HepG2 (cell line): ENCODE data around the gene CGB8. TPM values are rescaled to one million over a fixed set of nuclear protein-coding genes. Genes with fewer than 3 reads are reported as not detected.

Experiments used
- ATAC-seq: fragments of 200-7000 bp; cut with Tn5 transposase; 3 replicates; pipeline ENCODE4 v1.9.1; 2020; ENCODE audit warnings: mild to moderate bottlenecking, moderate library complexity
- BruUV-seq: library from RNA; stranded (reverse); fragments of 400-500 nt; replicated peaks from 2 replicates; lab custom pipeline; 2021; lab: Mats Ljungman, UMichigan
- CTCF ChIA-PET: fragments of 300-600 bp; formaldehyde crosslinking; extraction: SDS; loops from one replicate; lab custom pipeline; 2021; ENCODE audit warnings: low total read pairs, inconsistent platforms, low intra/inter-chr PET ratio; lab: Yijun Ruan, JAX
- POLR2A ChIA-PET: fragments of 350-600 bp; sonication (Branson Sonifier 250); formaldehyde crosslinking; loops from one replicate; lab custom pipeline; 2020; ENCODE audit warnings: antibody characterized with exemption, inconsistent platforms; lab: Yijun Ruan, JAX
- DNase-seq: peaks from one replicate; pipeline ENCODE4 v3.0.0-alpha.2; 2015; ENCODE audit warnings: low spot score
- FAIRE-seq: peaks from 3 replicates; lab custom pipeline; 2011; peaks lifted over from hg19 to GRCh38; lab: Jason Lieb, UNC
- H2AFZ ChIP-seq: one replicate; pipeline ENCODE4 v1.6.1; 2011; ENCODE audit warnings: low read length, inconsistent platforms
- H3K27ac ChIP-seq: fragments of 300-600 bp; 3 replicates; pipeline ENCODE4 v1.8.0; 2011; ENCODE audit warnings: mixed run types, mild to moderate bottlenecking, mixed read lengths, low read length, inconsistent platforms; ENCODE audit not compliant: insufficient read depth; ENCODE audit errors: extremely low read length
- H3K27me3 ChIP-seq, 2 experiments: fragments of 200-600 bp in 1 of 2; 2 replicates in 1 of 2; 3 replicates in 1 of 2; pipeline versions ENCODE4 v1.6.0 to v1.8.0; 2011; ENCODE audit warnings: low read length in 2 of 2, mild to moderate bottlenecking in 2 of 2, moderate library complexity in 2 of 2, inconsistent platforms in 1 of 2; ENCODE audit not compliant: insufficient read depth in 2 of 2, control insufficient read depth in 1 of 2
- H3K36me3 ChIP-seq, 2 experiments: fragments of 200-600 bp in 1 of 2; replicated peaks in 1 of 2; 2 replicates in 1 of 2; 3 replicates in 1 of 2; pipeline versions ENCODE4 v1.5.1 to v1.8.0; 2011; ENCODE audit warnings: low read length in 2 of 2, inconsistent platforms in 1 of 2; ENCODE audit not compliant: insufficient read depth in 2 of 2, control insufficient read depth in 1 of 2
- H3K4me1 ChIP-seq: 2 replicates; pipeline ENCODE4 v1.5.1; 2012; ENCODE audit warnings: low read length, inconsistent platforms; ENCODE audit not compliant: insufficient read depth
- H3K4me2 ChIP-seq: 2 replicates; pipeline ENCODE4 v1.6.0; 2011; ENCODE audit warnings: low read depth, low read length, inconsistent platforms
- H3K4me3 ChIP-seq, 3 experiments: fragments of 200-600 bp in 1 of 3; sonication (generic), shearing (Covaris generic) in 1 of 3; replicated peaks in 1 of 3; 2 replicates each; pipeline ENCODE4 v1.5.1; 2011 to 2016; ENCODE audit warnings: low read length in 3 of 3, inconsistent platforms in 2 of 3, low read depth in 2 of 3, mild to moderate bottlenecking in 2 of 3, control low read depth in 1 of 3, mixed read lengths in 1 of 3; ENCODE audit not compliant: insufficient read depth in 1 of 3
- H3K79me2 ChIP-seq: one replicate; pipeline ENCODE4 v1.6.1; 2011; ENCODE audit warnings: low read length, inconsistent platforms; ENCODE audit not compliant: insufficient read depth
- H3K9ac ChIP-seq: 2 replicates; pipeline ENCODE4 v1.6.0; 2011; ENCODE audit warnings: mild to moderate bottlenecking, low read depth, low read length, inconsistent platforms; ENCODE audit not compliant: insufficient read depth
- H3K9me3 ChIP-seq: 2 replicates; pipeline ENCODE4 v1.5.1; 2012; ENCODE audit warnings: mild to moderate bottlenecking, low read length
- H4K20me1 ChIP-seq: 2 replicates; pipeline ENCODE4 v1.6.0; 2011; ENCODE audit warnings: inconsistent platforms, mild to moderate bottlenecking, low read length, moderate library complexity; ENCODE audit not compliant: insufficient read depth
- ASH2L ChIP-seq: fragments of 300-600, 200-600 bp; sonication (generic); IDR thresholded peaks from 2 replicates; pipeline ENCODE4 v1.7.0; 2017; ENCODE audit warnings: low read depth, mild to moderate bottlenecking, moderate library complexity, mixed read lengths, low read length; ENCODE audit not compliant: insufficient read length
- GABPA ChIP-seq, 2 experiments: IDR thresholded peaks; 2 replicates each; pipeline ENCODE4 v1.6.1; 2011 to 2016; ENCODE audit warnings: low read depth in 2 of 2, low read length in 1 of 2, missing biosample characterization in 1 of 2, missing genetic modification characterization in 1 of 2
- HNRNPK ChIP-seq: fragments of 200-400 bp; formaldehyde crosslinking; IDR thresholded peaks from 2 replicates; pipeline ENCODE4 v1.6.1; 2018; ENCODE audit warnings: low read length, low read depth, moderate library complexity, mild to moderate bottlenecking; ENCODE audit not compliant: poor library complexity, severe bottlenecking
- KLF6 ChIP-seq: IDR thresholded peaks from 2 replicates; pipeline ENCODE4 v1.8.0; 2016; ENCODE audit warnings: missing biosample characterization, missing genetic modification reagents
- SP4 ChIP-seq: sonication (generic); formaldehyde crosslinking; IDR thresholded peaks from 2 replicates; pipeline ENCODE4 v1.8.1; 2023; ENCODE audit warnings: mild to moderate bottlenecking, missing genetic modification reagents
- ZNF333 ChIP-seq: sonication (generic); formaldehyde crosslinking; IDR thresholded peaks from 2 replicates; pipeline ENCODE4 v1.4.0; 2020; ENCODE audit warnings: mild to moderate bottlenecking, missing genetic modification reagents, borderline replicate concordance
- ZNF33A ChIP-seq: sonication (generic); formaldehyde crosslinking; IDR thresholded peaks from 2 replicates; pipeline ENCODE4 v1.5.1; 2020; ENCODE audit warnings: missing genetic modification reagents, mild to moderate bottlenecking, moderate library complexity, borderline replicate concordance
- ZNF670 ChIP-seq: sonication (generic); formaldehyde crosslinking; IDR thresholded peaks from 2 replicates; pipeline ENCODE4 v1.8.0; 2022; ENCODE audit warnings: mild to moderate bottlenecking, missing genetic modification reagents, borderline replicate concordance
- ZNF746 ChIP-seq: sonication (generic); formaldehyde crosslinking; IDR thresholded peaks from 2 replicates; pipeline ENCODE4 v1.8.0; 2022; ENCODE audit warnings: mild to moderate bottlenecking, missing genetic modification reagents
- WGBS: methylation state at CpG from one replicate; pipeline ENCODE4 v1.1.6; 2017; ENCODE audit warnings: low lambda C conversion rate; 5-methylcytosine and 5-hydroxymethylcytosine counted together
- in situ Hi-C: cut with HindIII; loops from 2 replicates; pipeline ENCODE4 v1.10.0; 2017; ENCODE audit warnings: low pct_unique_long_range_greater_than_20kb; ENCODE audit not compliant: extremely low pct_ligation_motif_present
- intact Hi-C: fragments of 100-400 bp; cut with micrococcal nuclease; formaldehyde crosslinking; loops from one replicate; pipeline ENCODE4 v1.10.0; 2022; ENCODE audit not compliant: unreplicated experiment
- polyA plus RNA-seq, 8 experiments: library from polyadenylated mRNA; depleted of rRNA in 3 of 8; stranded (reverse) in 7 of 8; unstranded in 1 of 8; fragments of >200 nt; fragmentation: Illumina TruSeq in 4 of 8; extraction: Trizol in 4 of 8; gene quantifications; 2 replicates each; pipeline versions ENCODE4 v1.2.1 to v1.2.3, GENCODE V29; 2011 to 2016; ENCODE audit warnings: low read depth in 4 of 8, missing spikeins in 1 of 8, mixed read lengths in 1 of 8; ENCODE audit not compliant: insufficient read depth in 1 of 8
- total RNA-seq, 5 experiments: library from RNA; depleted of rRNA; stranded (reverse); fragments of >200 nt; fragmentation: Illumina TruSeq; extraction: Trizol; gene quantifications; 2 replicates each; pipeline ENCODE4 v1.2.3, GENCODE V29; 2016; ENCODE audit warnings: low read depth in 1 of 5
- TF ChIP-seq, protein P1 (sequence below): sonication (generic); formaldehyde crosslinking; IDR thresholded peaks from 2 replicates; pipeline ENCODE4 v1.8.0; 2022; ENCODE audit warnings: mild to moderate bottlenecking, missing genetic modification reagents, moderate library complexity
- TF ChIP-seq, protein P2 (sequence below): sonication (generic); formaldehyde crosslinking; IDR thresholded peaks from 2 replicates; pipeline ENCODE4 v1.8.1; 2023; ENCODE audit warnings: mild to moderate bottlenecking, missing genetic modification reagents
- TF ChIP-seq, protein P3 (sequence below): sonication (generic); formaldehyde crosslinking; IDR thresholded peaks from 2 replicates; pipeline ENCODE4 v1.4.0; 2020; ENCODE audit warnings: mild to moderate bottlenecking, missing genetic modification reagents, borderline replicate concordance
- TF ChIP-seq, protein P4 (sequence below): sonication (generic); formaldehyde crosslinking; IDR thresholded peaks from 2 replicates; pipeline ENCODE4 v1.4.0; 2020; ENCODE audit warnings: missing genetic modification reagents, borderline replicate concordance

CGB8 gene
- total and polyA plus RNA-seq, 2 of the 13 experiments (the other 11 are each of a cell fraction or from before 2014, with no cell fraction given), result not detected

DNA sequence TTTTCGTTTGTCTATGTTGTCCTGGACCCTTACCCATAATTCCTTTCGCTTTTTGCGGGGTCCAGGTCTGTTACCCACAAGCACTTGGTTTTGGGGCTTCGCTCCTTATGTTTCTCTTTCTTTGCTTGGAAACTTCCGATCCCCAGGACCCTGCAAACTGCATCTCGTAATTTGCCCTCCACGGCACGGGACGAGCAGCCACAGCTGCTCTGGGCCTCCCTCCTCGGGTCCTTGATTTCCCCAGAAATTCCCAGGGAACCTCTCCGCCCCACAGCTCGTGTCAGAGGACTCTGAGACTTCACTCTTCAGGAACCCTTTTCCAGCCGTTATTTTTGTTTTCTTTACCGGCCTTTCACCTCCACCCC lies 36.9 kb upstream of the CGB8 start (continued):
- no peak for TF ChIP-seq ZNF33A (CRISPR knock-in tag)
- no peak for TF ChIP-seq ZNF333 (CRISPR knock-in tag)
- TF ChIP-seq, protein P1, sequence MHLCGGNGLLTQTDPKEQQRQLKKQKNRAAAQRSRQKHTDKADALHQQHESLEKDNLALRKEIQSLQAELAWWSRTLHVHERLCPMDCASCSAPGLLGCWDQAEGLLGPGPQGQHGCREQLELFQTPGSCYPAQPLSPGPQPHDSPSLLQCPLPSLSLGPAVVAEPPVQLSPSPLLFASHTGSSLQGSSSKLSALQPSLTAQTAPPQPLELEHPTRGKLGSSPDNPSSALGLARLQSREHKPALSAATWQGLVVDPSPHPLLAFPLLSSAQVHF (CRISPR knock-in tag), result 0 out of 2 replicates have a peak, but pooled peaks have one; percentile 5
- TF ChIP-seq, protein P2, sequence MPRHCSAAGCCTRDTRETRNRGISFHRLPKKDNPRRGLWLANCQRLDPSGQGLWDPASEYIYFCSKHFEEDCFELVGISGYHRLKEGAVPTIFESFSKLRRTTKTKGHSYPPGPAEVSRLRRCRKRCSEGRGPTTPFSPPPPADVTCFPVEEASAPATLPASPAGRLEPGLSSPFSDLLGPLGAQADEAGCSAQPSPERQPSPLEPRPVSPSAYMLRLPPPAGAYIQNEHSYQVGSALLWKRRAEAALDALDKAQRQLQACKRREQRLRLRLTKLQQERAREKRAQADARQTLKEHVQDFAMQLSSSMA, result no peak
- TF ChIP-seq, protein P3, sequence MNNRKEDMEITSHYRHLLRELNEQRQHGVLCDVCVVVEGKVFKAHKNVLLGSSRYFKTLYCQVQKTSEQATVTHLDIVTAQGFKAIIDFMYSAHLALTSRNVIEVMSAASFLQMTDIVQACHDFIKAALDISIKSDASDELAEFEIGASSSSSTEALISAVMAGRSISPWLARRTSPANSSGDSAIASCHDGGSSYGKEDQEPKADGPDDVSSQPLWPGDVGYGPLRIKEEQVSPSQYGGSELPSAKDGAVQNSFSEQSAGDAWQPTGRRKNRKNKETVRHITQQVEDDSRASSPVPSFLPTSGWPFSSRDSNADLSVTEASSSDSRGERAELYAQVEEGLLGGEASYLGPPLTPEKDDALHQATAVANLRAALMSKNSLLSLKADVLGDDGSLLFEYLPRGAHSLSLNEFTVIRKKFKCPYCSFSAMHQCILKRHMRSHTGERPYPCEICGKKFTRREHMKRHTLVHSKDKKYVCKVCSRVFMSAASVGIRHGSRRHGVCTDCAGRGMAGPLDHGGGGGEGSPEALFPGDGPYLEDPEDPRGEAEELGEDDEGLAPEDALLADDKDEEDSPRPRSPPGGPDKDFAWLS (CRISPR knock-in tag), result no peak

DNA sequence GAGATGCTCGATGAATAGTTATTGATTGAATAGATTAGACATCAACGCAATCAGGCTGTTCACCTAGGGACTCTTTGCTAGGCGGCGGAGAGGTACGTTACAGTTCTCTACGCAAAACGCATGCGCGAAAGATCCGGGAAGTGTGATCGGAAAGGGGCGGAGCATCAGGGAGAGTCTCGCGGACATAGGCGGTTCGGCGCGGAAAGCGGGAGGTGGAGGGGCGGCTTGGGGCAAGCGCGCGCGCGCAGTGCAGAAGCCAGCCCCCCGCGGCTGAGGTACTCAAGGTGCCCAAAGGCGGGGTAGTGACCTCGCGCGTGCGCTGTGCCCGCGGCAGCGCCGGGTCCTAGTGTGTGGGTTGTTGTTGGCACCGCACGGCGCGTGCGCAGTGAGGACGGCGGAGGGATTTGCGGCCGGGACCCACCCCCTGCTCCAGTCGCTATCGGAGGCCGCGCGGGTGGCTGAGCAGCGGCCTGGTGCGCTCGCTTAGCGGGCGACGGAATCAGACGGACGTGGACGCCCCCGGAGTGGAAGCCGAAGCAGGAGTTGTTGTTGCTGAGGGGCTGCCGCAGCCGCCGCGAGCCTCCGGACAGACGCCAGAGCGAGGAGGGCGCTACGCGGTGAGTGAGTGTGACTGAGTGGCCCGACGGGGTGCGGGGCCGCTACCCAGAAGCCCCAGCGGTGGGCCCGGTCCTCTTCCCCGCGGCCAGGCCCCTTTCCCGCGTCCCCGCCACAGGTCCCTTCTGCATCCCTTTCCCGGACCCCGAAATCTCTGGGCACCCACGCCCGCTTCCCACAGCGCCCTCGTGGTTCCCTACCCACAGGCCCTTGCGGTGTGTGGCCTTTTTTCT lies 36.3 kb upstream of the CGB8 start, which contains the start of gene SNRNP70:
Gene SNRNP70, plus strand, starts transcription at position 432 of the 848 bp plus-strand sequence. CDS start 964 bp downstream, outside the sequence.
- POLR2A ChIA-PET, result no interaction called here
- 2% methylated on average over 31 of the region's 89 CpGs for WGBS
- peak within 1 kb of the TSS; percentile 99 for H3K4me2 ChIP-seq
- H2AFZ ChIP-seq, result peak within 1 kb of the TSS; percentile 24
- CTCF ChIA-PET, result no interaction called here
- peaks cover 38% of the 10 kb centered on the region for H4K20me1 ChIP-seq
- peak within 1 kb of the TSS; percentile 94 for H3K27ac ChIP-seq
- no TSS peak for BruUV-seq
- H3K4me1 ChIP-seq, result peaks cover 51% of the 10 kb centered on the region
- H3K9me3 ChIP-seq, result no peaks in the 10 kb centered on the region; the same call in 1 of the 2 replicates
- peaks cover 13 to 21% of the 10 kb centered on the region in 2 experiments for H3K36me3 ChIP-seq
- ATAC-seq (peak; percentile 91), FAIRE-seq (peak; percentile 82), DNase-seq (peak; percentile 97)
- peaks cover 41% of the 10 kb centered on the region for H3K79me2 ChIP-seq
- in situ Hi-C loops, result no loop called here
- intact Hi-C loops, result no loop called here
- peak within 1 kb of the TSS; percentile 99 for H3K9ac ChIP-seq
- H3K4me3 ChIP-seq, result peak within 1 kb of the TSS; percentile 91 to 97 (median 93)
- no peaks in the 10 kb centered on the region; a peak in 1 of 5 replicates for H3K27me3 ChIP-seq
- TF ChIP-seq GABPA (IDR thresholded peaks at IDR 0.05; ENCODE audit: low read depth, low read length) (no peak), GABPA (CRISPR knock-in tag; IDR thresholded peaks at IDR 0.05; ENCODE audit: low read depth) (peak; percentile 44), KLF6 (peak; percentile 83; the same call in 1 of the 2 replicates), HNRNPK (peak; percentile 78), SP4 (CRISPR knock-in tag) (peak; percentile 96), ASH2L (peak; percentile 77), ZNF746 (CRISPR knock-in tag) (no peak; the same call in 1 of the 2 replicates), ZNF670 (CRISPR knock-in tag) (peak; percentile 88; the same call in 1 of the 2 replicates)
- TF ChIP-seq, protein P4, sequence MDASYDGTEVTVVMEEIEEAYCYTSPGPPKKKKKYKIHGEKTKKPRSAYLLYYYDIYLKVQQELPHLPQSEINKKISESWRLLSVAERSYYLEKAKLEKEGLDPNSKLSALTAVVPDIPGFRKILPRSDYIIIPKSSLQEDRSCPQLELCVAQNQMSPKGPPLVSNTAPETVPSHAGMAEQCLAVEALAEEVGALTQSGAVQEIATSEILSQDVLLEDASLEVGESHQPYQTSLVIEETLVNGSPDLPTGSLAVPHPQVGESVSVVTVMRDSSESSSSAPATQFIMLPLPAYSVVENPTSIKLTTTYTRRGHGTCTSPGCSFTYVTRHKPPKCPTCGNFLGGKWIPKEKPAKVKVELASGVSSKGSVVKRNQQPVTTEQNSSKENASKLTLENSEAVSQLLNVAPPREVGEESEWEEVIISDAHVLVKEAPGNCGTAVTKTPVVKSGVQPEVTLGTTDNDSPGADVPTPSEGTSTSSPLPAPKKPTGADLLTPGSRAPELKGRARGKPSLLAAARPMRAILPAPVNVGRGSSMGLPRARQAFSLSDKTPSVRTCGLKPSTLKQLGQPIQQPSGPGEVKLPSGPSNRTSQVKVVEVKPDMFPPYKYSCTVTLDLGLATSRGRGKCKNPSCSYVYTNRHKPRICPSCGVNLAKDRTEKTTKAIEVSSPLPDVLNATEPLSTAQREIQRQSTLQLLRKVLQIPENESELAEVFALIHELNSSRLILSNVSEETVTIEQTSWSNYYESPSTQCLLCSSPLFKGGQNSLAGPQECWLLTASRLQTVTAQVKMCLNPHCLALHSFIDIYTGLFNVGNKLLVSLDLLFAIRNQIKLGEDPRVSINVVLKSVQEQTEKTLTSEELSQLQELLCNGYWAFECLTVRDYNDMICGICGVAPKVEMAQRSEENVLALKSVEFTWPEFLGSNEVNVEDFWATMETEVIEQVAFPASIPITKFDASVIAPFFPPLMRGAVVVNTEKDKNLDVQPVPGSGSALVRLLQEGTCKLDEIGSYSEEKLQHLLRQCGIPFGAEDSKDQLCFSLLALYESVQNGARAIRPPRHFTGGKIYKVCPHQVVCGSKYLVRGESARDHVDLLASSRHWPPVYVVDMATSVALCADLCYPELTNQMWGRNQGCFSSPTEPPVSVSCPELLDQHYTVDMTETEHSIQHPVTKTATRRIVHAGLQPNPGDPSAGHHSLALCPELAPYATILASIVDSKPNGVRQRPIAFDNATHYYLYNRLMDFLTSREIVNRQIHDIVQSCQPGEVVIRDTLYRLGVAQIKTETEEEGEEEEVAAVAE (CRISPR knock-in tag), result peak; percentile 74
